ENCODE results near the gene ANKS1A.

ANKS1A gene

GRCh38 chr6:35082046-35082732 lies 193.1 kb downstream of the ANKS1A start:
- peak overlapping the region in 2 of 3 experiments; percentile 31 to 69 for H3K27ac Mint-ChIP-seq
- H3K36me3 Mint-ChIP-seq (ENCODE audit: low read depth): peaks cover 34% of the 10 kb centered on the region
- H3K9me3 Mint-ChIP-seq: no peaks in the 10 kb centered on the region
- no peak for TF ChIP-seq CTCF (IDR thresholded peaks at IDR 0.05; ENCODE audit: unreplicated experiment in 3 of 3)
- no peak overlapping the region for H3K4me3 Mint-ChIP-seq
- no peaks in the 10 kb centered on the region for H3K27me3 Mint-ChIP-seq (ENCODE audit: low read depth)
- H3K4me1 Mint-ChIP-seq: peaks cover 9% of the 10 kb centered on the region

GRCh38 chr6:35082733-35083403 lies 193.8 kb downstream of the ANKS1A start:
- TF ChIP-seq CTCF (IDR thresholded peaks at IDR 0.05; ENCODE audit: unreplicated experiment in 3 of 3): no peak
- H3K4me3 Mint-ChIP-seq: no peak overlapping the region
- peak overlapping the region in 1 of 3 experiments; percentile 31 for H3K27ac Mint-ChIP-seq
- H3K36me3 Mint-ChIP-seq (ENCODE audit: low read depth): peaks cover 37% of the 10 kb centered on the region
- H3K9me3 Mint-ChIP-seq: no peaks in the 10 kb centered on the region
- H3K27me3 Mint-ChIP-seq (ENCODE audit: low read depth): no peaks in the 10 kb centered on the region
- H3K4me1 Mint-ChIP-seq: peaks cover 9% of the 10 kb centered on the region

- Mint-ChIP-seq H3K4me3 (no peak overlapping the region), H3K36me3 (ENCODE audit: low read depth) (peaks cover 40% of the 10 kb centered on the region)
Observed at GRCh38 chr6:35083507-35083906, 194.5 kb downstream of the ANKS1A start.

GRCh38 chr6:35084041-35084491 lies 195.0 kb downstream of the ANKS1A start:
- Mint-ChIP-seq H3K27ac (no peak overlapping the region), H3K4me1 (peaks cover 9% of the 10 kb centered on the region), H3K9me3 (no peaks in the 10 kb centered on the region), H3K36me3 (ENCODE audit: low read depth) (peaks cover 43% of the 10 kb centered on the region), H3K27me3 (ENCODE audit: low read depth) (no peaks in the 10 kb centered on the region), H3K4me3 (no peak overlapping the region)
- no peak for TF ChIP-seq CTCF (IDR thresholded peaks at IDR 0.05; ENCODE audit: unreplicated experiment in 3 of 3)

More at GRCh38 chr6:35083507-35083906, 194.5 kb downstream of the ANKS1A start:
- Mint-ChIP-seq H3K27ac (no peak overlapping the region), H3K4me1 (peaks cover 9% of the 10 kb centered on the region), H3K27me3 (ENCODE audit: low read depth) (no peaks in the 10 kb centered on the region), H3K9me3 (no peaks in the 10 kb centered on the region)
- no peak for TF ChIP-seq CTCF (IDR thresholded peaks at IDR 0.05; ENCODE audit: unreplicated experiment in 3 of 3)

- Mint-ChIP-seq H3K36me3 (ENCODE audit: low read depth) (peaks cover 42% of the 10 kb centered on the region), H3K4me3 (no peak overlapping the region), H3K4me1 (peaks cover 13% of the 10 kb centered on the region), H3K9me3 (no peaks in the 10 kb centered on the region), H3K27me3 (ENCODE audit: low read depth) (no peaks in the 10 kb centered on the region), H3K27ac (no peak overlapping the region)
- TF ChIP-seq CTCF (IDR thresholded peaks at IDR 0.05; ENCODE audit: unreplicated experiment in 3 of 3): no peak
Observed at GRCh38 chr6:35084511-35085203, 195.6 kb downstream of the ANKS1A start.
